ENCODE data around the gene EML4. TPM values are rescaled to one million over a fixed set of nuclear protein-coding genes. Genes with fewer than 3 reads are reported as not detected.
"Not testable (repeated sequence)": the region's sequence is repeated elsewhere in the genome, so short reads cannot be mapped to it uniquely, and the experiment has no call there.

EML4 gene, protein sequence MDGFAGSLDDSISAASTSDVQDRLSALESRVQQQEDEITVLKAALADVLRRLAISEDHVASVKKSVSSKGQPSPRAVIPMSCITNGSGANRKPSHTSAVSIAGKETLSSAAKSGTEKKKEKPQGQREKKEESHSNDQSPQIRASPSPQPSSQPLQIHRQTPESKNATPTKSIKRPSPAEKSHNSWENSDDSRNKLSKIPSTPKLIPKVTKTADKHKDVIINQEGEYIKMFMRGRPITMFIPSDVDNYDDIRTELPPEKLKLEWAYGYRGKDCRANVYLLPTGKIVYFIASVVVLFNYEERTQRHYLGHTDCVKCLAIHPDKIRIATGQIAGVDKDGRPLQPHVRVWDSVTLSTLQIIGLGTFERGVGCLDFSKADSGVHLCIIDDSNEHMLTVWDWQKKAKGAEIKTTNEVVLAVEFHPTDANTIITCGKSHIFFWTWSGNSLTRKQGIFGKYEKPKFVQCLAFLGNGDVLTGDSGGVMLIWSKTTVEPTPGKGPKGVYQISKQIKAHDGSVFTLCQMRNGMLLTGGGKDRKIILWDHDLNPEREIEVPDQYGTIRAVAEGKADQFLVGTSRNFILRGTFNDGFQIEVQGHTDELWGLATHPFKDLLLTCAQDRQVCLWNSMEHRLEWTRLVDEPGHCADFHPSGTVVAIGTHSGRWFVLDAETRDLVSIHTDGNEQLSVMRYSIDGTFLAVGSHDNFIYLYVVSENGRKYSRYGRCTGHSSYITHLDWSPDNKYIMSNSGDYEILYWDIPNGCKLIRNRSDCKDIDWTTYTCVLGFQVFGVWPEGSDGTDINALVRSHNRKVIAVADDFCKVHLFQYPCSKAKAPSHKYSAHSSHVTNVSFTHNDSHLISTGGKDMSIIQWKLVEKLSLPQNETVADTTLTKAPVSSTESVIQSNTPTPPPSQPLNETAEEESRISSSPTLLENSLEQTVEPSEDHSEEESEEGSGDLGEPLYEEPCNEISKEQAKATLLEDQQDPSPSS
- 29.2 and 36.8 TPM in 2 replicates for total RNA-seq (2014; rRNA removed; shearing (Covaris generic))
- polyA plus RNA-seq (2015; cell fraction: cytosol; rRNA removed) = 18.1 and 22.1 TPM in 2 replicates
- 38.9 and 39.9 TPM in 2 replicates for polyA plus RNA-seq (2015; cell fraction: nucleus; rRNA removed)

DNA sequence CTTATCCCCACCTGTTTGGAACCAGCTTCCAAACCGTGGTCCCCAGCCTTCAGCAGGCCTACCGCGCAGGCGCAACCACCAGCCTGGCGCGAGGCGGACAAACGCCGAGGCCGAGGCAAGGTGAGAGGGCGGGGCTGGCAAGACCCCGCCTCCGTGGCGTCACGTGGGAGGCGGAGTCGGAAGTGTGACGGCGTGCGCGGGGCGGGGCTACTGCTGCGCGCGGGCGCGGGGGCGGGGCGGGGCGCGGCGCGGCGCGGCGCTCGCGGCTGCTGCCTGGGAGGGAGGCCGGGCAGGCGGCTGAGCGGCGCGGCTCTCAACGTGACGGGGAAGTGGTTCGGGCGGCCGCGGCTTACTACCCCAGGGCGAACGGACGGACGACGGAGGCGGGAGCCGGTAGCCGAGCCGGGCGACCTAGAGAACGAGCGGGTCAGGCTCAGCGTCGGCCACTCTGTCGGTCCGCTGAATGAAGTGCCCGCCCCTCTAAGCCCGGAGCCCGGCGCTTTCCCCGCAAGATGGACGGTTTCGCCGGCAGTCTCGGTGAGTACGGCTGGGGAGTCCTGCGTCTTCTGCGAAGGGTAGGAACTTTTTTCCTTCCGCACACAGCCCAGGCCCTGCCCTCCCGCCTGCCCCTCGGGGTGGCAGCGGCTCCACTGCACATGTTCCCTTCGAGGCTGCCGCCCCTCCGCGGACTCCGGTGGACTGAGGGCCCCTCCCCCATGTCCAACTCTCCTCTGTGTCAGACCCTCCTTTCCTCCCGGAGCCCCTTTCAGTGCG is at the start of gene EML4:
TSS of gene EML4 (plus strand) at position 254 of the 774 bp plus-strand sequence. CDS start at position 513, 259 bp downstream.
- peak; percentile 64 for DNase-seq (ENCODE audit: low read depth)

DNA sequence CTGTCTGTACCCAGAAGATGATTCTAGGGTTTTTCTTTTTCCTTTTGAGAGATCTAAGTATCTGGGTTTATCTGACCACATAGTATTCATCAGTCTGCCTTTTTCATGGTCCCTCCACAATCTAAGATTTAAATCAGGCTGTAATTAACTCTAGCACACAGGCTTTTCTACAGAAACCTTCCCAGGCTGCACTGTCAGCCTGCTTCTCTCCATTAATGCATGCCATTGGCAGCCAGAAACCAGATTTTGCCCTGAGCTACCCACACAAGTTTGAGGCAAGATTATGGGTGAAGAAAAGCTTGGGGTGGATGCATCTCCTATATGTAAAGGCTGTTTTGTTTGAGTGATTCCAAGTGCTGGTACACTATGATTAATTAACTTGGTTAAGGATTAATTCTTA is 45.7 kb upstream of the EML4 start:
- no peak for DNase-seq (ENCODE audit: low read depth)

DNA sequence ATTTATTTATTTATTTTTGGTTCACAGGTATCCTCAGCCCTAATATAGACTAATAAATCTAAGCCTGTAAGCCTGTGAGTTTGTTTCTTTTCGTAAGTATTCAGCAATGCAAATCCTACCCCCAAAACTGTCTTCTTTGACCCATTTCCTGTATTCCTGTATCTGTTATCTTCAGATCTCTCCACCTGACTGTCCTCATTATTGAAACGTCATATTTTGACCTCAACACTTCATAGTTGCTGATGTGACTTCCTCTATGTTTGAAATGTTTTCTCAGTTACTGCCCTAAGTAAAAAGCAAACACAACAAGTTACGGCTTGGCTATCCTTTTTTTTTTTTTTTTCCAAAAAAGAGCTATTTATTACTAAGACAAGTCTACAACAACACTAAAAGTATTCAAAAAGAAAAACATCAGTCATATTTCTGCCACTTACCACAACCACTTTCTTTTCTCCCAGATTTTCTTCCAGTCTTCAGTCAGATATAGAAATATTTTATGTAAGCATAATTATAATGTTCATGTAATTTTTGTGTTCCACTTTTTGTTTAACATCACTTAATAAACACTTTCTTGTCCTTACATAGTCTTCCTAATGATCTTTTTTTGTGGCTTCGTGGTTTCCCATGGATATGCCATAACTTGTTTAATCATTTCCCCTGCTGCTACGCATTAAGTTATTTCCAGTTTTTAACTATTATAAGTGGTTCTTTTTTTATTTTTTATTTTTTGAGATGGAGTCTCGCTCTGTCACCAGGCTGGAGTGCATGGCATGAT is 45.0 kb upstream of the EML4 start:
- DNase-seq (ENCODE audit: low read depth) = no peak

DNA sequence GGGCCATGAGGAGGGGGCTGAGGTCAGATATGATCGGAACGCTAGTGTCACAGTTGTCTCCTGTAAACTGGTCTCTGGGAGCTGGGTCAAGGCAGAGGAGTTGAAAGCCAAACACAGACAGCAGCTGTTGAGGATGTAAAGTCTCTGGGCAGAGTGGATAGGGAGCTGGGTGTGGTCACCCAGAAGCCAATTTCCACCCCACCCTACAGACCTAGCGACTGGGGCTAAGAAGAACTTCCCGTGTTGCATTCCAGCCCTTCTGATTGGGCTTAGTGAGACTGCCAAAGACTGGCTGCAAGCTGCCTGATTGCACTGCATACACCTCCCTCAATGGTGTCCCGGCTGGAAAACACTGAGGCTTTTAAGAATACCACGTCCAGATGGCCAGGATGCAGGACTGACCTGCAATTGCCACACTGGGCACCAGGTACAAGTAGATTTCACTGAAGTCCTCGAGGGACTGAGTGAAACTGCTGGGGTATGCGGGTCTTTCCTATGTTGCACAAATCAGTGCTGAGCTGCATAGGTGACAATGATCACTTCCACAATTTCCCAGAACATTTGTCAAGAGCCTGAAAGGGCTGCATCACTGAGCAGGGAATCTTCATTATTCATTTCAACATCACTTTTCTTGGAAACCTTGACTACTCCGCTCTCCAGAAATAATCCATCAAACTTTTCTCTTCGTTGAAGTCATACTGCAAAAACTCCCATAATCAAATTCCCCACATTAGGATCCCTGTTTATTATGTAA is 43.1 kb upstream of the EML4 start:
- no peak for DNase-seq (ENCODE audit: low read depth)

DNA sequence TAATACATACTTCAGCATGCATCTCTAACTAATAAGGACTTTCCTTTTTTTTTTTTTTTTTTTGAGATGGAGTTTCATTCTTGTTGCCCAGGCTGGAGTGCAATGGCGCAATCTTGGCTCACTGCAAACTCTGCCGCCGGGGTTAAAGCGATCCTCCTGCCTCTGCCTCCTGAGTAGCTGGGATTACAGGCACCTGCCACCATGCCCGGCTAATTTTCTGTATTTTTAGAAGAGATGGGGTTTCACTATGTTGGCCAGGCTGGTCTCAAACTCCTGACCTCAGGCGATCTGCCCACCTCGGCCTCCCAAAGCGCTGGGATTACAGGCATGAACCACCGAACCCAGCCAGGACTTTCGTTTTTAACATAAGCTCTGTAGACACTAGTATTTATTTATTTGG is 42.3 kb upstream of the EML4 start:
- not testable (repeated sequence) for DNase-seq (ENCODE audit: low read depth)

DNA sequence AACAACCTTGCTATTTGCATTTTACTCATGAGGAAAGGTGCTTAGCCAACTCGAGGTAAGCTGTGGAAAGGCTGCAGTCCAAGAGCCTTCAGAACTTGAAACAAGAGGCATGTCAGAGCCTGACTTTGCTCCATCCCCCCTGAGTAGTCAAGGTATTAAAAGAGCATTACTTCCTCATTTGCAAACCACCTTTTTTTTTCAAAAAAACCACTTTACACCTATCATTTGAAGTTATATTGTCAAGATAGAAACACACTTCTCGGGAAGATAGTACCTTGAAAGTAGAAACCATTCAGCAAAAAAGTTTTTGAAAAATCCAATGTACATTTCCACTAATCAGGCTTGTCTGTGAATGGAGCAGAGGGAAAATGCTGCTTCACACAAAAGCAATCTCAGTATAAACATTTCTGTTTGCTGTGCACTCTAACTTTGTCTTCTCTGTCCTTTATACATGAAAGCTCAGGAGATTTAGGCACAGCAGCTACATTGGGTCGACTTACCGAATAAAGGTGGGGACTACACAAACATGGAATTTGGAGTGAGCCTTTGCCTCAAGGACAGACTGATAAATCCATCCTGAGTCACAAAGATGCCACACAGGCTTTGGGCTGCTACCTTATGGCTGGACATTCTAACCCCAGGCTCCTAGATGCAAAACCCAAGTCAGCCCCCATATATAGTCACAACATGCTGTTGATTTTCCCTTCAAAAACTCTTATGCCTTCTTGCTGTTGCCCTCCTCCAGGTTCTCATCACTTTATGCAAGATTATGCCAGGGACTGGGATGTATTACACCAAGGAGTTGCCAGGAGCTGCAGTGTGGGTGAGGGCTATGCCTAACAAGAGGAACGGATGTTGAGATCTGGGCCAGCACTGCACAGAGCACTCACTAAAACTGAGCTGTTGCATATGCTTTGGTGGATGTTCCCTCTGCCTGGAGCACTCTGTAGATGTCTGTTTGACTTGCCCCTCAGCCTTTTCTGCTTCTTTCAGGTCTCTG is 41.4 kb upstream of the EML4 start:
- no peak for DNase-seq (ENCODE audit: low read depth)

DNA sequence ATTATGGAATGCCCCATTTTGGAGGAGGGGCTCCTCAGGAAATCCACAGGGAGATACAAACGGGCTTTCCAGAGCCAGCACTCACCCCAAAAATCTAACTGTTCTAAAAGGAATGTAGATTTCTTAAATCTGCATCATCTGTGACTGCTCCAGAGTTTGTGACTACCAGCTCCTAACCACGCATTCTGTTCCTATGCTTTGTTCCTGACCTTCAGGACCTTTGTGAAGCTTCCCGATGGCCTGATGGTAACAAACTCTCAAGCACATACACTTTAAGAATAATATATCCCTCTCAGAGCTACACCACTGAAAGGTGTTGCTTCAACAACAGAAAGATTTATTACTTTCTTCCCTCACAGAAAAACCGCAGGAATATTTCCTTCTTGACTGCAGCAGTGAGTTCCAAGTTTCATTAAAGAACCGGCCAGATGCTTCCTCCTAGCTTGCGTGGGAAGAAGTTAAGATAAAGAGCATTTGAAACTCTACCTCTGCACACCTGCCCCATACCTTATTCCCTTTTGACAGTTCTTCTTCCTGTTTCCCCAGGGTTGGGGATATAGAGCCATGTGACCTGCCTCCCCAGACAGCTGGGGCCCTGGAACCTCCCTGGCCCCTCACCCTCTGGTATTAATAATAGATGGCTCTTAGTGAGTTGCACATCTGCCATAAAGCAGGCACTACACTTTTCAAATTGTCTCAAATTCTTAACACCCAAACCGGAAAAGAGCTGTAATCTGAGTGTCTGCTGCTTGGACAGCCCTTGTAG is 40.2 kb upstream of the EML4 start:
- peak; percentile 75 for DNase-seq (ENCODE audit: low read depth)

DNA sequence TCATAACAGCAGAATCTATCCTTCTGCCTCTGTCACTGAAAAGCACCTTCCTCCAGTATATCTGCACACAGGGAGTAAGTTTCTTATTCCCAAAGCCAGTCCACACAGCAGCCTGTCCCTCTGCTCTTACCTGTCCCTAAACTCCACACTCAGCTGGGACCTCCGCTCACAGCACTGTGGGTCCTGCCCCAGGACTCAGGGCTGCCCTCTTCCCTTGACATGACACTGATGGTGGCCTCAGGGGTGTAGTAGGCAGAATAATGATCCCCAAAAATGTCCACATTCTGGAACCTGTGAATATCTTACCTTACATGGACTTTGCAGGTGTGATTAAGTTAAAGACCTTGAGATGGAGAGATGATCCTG is 39.7 kb upstream of the EML4 start:
- DNase-seq (ENCODE audit: low read depth) = no peak

DNA sequence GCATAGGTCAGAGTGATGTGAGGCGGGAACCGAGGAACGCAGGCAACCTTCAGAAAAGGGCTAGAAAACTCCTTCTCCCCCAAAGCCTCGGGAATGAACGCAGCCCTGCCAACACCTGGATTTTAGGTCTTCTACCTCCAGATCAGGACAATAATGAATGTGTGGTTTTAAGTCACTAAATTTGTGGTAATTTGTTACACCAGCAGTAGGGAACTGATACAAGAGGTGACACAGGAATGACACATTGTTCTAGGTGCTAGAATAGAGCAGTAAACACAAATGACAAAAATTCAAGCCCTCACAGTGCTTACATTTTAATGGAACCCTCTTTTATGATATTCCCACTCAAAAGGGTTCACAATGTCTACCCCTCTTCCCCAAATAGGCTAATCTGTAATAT is 39.2 kb upstream of the EML4 start:
- no peak for DNase-seq (ENCODE audit: low read depth)

DNA sequence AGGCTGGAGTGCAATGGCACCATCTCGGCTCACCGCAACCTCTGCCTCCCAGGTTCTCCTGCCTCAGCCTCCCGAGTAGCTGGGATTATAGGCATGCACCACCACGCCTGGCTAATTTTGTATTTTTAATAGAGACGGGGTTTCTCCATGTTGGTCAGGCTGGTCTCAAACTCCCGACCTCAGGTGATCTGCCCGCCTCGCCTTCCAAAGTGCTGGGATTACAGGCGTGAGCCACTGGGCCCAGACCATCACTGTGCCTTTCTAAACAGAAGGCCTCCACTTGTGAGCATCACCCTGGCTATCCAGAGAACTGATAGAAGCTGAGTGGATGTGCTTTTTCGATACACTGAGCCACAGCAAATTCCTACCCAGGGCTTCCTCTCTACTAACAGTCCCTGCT is 38.3 kb upstream of the EML4 start:
- DNase-seq (ENCODE audit: low read depth) = not testable (repeated sequence)

DNA sequence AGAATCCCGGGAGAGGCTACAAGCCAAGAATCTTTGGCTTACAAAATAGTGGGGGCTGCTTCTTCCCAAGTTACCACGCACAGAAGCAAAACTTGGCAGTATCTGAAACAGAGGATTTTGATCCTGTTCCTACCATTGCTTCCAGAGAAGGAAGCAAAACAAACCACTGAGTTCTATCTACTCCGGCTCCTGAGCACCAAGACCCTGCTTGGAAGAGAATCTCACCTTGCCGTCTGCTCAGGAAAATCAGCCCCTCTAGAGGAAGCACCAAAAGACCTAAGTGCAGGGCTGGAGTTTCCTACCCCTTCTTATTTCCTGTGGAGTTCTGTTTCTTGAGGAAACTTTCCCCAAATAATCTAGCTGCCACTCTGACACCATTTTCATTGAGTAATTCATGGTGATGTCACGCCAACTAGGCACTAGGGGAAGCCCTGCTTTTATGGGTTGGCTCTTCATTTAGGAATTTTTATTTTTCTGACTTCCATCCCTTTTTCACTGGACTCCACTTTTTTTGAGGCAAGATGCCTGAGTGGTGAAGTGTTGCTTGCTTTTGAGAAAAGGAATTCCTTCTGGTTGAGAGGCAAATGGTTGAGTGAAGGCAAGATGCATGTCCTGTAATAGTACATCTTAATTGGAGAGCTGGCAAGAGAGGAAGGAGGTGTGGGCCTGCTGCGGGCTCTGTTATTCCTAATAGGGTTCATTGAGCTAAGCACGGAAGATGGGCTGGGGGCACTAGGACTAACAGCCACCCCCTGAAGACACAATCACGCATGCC is 36.8 kb upstream of the EML4 start:
- DNase-seq (ENCODE audit: low read depth) = no peak

DNA sequence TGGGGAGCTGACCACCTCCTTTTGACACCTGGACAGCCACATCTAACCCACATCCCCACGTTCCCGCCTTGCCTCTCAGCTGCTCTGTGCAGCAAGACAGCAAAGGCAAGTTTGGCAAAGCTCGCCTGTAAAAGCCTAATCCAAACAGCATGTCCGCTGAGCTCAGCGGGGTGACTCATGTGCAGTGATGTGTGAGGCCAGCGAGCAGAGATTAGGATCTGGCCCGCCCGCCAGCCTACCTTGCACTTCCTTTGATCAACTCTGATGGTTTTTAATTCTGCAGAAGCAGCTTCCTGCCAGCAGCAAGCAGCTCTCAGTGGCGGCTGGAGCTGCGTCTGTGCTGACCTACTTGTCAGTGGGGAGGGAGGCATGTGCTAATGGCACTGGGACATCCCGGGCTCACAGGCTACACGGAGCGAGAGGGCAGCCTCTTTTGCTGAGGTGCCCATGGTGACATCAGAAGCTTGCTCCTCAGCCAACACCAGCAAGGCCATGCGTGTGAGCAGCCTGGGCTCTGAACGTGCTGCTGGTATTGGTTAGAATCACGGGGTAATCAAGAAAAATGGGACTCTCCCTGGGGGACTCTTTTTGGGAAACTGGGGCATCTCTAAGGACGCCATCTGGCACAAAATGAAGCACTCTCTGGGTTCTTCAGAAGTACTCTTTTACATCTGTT is 36.0 kb upstream of the EML4 start:
- peak; percentile 97 for DNase-seq (ENCODE audit: low read depth)

DNA sequence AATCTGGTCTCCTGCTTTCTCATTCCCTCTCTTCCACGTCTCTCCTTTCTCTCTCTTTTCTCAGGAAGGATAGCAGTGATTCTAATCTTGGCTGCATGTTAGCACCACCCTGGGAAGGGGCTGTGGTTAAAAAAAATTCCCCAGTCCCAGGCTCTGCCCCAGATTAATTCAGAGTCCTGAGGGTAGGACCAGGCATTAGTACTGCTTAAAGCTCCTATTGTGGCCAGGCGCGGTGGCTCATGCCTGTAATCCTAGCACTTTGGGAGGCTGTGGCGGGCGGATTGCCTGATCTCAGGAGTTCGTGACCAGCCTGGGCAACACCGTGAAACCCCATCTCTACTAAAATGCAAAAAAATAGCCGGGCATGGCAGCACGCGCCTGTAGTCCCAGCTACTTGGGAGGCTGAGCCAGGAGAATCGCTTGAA is 35.4 kb upstream of the EML4 start:
- no peak for DNase-seq (ENCODE audit: low read depth)

DNA sequence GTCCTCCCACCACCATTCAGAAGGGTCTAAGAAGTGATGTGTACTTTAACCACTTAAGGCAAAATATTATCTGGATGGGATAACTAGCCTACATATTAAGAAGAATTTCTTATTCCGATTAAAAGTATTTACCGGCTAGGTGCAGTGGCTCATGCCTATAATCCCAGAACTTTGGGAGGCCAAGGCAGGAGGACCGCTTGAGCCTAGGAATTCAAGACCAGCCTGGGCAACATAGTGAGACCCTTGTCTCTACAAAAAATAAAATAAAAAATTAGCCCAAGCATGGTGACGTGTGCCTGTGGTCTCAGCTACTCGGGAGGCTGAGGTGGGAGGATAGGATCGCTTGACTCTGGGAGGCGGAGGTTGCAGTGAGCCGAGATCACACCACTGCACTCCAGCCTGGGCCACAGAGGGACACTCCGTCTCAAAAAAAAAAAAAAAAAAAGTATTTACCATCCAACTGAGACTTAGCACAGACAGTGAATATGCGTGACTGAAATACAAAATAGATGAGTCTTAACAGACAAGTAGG is 34.7 kb upstream of the EML4 start:
- not testable (repeated sequence) for DNase-seq (ENCODE audit: low read depth)

DNA sequence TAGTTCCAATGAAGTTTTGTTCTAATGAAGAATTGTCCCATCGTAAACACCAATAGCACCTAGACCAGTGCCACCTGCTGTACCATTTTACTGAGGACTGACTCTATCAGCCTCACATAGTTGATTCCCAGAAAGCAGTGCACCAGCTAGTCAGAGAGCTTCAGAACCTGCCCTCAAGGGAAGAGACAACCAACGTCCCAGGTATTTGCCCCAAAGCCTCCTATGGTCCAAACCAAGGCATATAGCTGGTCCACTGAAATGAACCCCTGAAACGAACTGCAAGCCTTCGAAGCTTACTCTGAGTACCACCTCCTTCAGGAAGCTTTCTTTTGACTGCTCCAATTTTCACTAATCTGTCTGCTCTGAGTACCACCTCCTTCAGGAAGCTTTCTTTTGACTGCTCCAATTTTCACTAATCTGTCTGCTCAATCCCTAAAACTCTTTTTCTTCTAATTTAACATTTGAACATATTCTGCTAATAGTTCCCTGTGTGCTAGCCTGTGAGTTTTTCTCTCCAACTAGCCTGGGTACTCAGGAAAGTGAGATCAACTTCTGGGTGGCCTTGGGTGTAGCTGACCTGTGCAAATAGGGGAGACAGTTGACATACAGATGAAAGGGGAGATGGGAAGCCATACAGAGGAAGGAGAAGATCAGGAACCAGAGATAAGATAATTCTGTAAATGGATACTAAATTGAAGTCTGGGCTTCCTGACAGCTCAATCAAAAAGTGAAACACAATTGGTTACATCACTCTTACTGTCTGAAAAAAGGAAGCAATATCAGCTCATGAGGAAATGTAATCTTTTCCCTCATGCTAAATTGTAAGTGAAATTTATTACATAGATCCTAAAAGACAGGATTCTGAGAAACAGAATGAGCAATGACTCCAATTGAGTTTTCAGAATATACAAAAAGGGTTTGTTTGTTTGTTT is 33.5 kb upstream of the EML4 start:
- no peak for DNase-seq (ENCODE audit: low read depth)

Measured in HT1080 (cell line).